Ascending aorta (tissue), 2 donors: Measurements from ENCODE around the gene HOXD8. TPM values are rescaled to one million over a fixed set of nuclear protein-coding genes. Genes with fewer than 3 reads are reported as not detected.

Experiments
- DNase-seq, 2 donors: peaks; one replicate each; pipeline ENCODE4 v3.0.0-alpha.2; 2019; ENCODE audit warnings: low spot score in 2 of 2
- H3K27ac ChIP-seq, 2 donors: fragments of 200-600 bp; sonication (generic); one replicate each; pipeline ENCODE4 v1.5.1; 2016 to 2017; ENCODE audit warnings: mild to moderate bottlenecking in 1 of 2
- H3K27me3 ChIP-seq: fragments of 200-600 bp; sonication (generic); one replicate; pipeline ENCODE4 v1.5.1; 2017
- H3K36me3 ChIP-seq, 2 donors: fragments of 200-600 bp; sonication (generic); one replicate each; pipeline ENCODE4 v1.5.1; 2016
- H3K4me1 ChIP-seq, 2 donors: fragments of 200-600 bp; sonication (generic); one replicate each; pipeline ENCODE4 v1.5.1; 2016 to 2017; ENCODE audit warnings: mild to moderate bottlenecking in 1 of 2
- H3K4me3 ChIP-seq, 2 donors: fragments of 200-600 bp; sonication (generic); one replicate each; pipeline ENCODE4 v1.5.1; 2016 to 2017; ENCODE audit warnings: mild to moderate bottlenecking in 1 of 2
- H3K9me3 ChIP-seq, 2 donors: fragments of 200-600 bp; sonication (generic); one replicate each; pipeline ENCODE4 v1.5.1; 2016
- intact Hi-C: fragments of 100-400 bp; cut with DNase I; formaldehyde crosslinking; loops from one replicate; pipeline ENCODE4 v1.15.1; 2023
- total RNA-seq: library from RNA; depleted of rRNA; stranded (reverse); fragments of >200 nt; gene quantifications from one replicate; pipeline ENCODE4 v1.1.0, GENCODE V29; 2016
- TF ChIP-seq, protein P1 (sequence below), 3 experiments: fragments of 200-600 bp in 2 of 3; fragments of 450-650 bp in 1 of 3; sonication (generic) in 2 of 3; IDR thresholded peaks; one replicate each; pipeline ENCODE4 v1.5.1; 2016 to 2019; ENCODE audit warnings: antibody characterized with exemption in 3 of 3, mild to moderate bottlenecking in 1 of 3, moderate library complexity in 1 of 3

The HOXD8 gene
- total RNA-seq, 1 donor from 2014 or later, result 19.8 TPM

DNA sequence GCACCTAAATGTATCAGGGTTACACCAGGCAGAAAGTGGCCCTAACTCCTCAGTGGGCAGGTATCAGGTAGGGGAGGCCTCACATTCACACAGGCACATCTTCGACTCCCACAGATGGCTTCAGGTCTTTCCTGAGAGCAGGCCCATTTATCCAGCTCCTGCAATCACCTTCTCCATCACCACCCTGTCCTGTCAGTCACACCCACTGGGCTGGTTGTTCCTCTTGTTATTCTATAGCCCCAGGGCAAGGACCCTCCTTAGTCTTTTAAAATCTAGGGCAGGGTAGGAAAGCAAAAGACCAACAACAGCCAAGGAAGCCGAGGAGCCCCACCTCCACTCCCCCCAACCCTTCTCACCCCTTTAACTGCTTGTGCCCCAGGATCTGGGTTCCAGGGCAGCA lies 12.8 kb downstream of the HOXD8 start:
- TF ChIP-seq, protein P1, sequence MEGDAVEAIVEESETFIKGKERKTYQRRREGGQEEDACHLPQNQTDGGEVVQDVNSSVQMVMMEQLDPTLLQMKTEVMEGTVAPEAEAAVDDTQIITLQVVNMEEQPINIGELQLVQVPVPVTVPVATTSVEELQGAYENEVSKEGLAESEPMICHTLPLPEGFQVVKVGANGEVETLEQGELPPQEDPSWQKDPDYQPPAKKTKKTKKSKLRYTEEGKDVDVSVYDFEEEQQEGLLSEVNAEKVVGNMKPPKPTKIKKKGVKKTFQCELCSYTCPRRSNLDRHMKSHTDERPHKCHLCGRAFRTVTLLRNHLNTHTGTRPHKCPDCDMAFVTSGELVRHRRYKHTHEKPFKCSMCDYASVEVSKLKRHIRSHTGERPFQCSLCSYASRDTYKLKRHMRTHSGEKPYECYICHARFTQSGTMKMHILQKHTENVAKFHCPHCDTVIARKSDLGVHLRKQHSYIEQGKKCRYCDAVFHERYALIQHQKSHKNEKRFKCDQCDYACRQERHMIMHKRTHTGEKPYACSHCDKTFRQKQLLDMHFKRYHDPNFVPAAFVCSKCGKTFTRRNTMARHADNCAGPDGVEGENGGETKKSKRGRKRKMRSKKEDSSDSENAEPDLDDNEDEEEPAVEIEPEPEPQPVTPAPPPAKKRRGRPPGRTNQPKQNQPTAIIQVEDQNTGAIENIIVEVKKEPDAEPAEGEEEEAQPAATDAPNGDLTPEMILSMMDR (IDR thresholded peaks at IDR 0.05), result no peak
- DNase-seq, result peak in 1 of 2 donors; percentile 34
- intact Hi-C loops, result loop anchor here (5.0 kb wide), 1 partner anchor 45 kb away; the partner anchor contains the start of gene HOXD1
- Histone ChIP-seq H3K4me3 (no peak overlapping the region), H3K4me1 (peaks cover 0 to 6% of the 10 kb centered on the region in 2 donors), H3K36me3 (peaks cover 0 to 3% of the 10 kb centered on the region in 2 donors), H3K9me3 (no peaks in the 10 kb centered on the region), H3K27me3 (no peaks in the 10 kb centered on the region), H3K27ac (no peak overlapping the region)

DNA sequence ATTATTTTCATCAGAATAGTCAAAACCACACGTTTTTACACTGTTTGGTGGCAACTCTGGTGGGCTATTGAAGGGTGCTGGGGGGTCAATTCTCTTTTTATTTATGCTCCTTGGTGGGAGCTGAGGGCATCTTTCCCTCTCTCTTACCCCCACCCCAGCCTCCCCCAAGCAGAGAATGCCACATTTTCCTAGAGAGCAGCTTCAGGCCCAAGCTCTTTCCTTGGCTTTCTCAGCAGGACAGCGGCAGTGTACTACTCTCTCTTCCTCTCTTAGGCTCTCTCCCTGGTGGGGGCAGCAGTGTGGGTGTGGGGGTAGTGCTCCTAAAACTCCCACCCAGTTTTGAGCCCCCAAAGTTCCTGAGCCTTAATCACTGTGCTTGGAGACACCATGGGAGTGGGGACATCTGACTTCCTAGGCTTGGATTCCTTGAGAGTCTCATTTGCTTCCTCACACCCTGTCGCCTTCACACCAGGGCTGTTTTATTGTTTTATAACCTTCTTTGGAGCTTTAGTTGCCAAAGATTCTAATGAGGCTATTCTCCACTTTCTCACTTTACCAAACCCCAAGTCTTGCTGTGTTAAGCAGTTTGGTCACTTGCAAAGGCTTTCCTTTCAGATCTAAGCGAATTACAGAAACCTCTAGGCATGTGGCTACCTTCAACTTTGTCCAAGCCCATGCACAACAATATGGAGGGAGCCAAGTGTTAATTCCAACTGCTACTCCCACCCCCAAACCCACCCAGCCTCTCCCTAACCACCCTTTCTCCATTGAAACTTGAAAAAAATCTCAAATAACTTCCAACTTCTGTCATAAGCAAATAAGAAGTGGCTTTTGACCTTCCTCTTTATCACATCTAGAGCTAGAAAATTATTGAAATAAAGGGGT lies 15.8 kb downstream of the HOXD8 start:
- Histone ChIP-seq H3K4me1 (peaks cover 0 to under 1% of the 10 kb centered on the region in 2 donors), H3K27ac (no peak overlapping the region), H3K4me3 (no peak overlapping the region), H3K27me3 (no peaks in the 10 kb centered on the region), H3K9me3 (no peaks in the 10 kb centered on the region), H3K36me3 (peaks cover 0 to 3% of the 10 kb centered on the region in 2 donors)
- TF ChIP-seq, protein P1 (IDR thresholded peaks at IDR 0.05), result no peak
- intact Hi-C loops, result no loop called here
- DNase-seq, result peak in 1 of 2 donors; percentile 28

DNA sequence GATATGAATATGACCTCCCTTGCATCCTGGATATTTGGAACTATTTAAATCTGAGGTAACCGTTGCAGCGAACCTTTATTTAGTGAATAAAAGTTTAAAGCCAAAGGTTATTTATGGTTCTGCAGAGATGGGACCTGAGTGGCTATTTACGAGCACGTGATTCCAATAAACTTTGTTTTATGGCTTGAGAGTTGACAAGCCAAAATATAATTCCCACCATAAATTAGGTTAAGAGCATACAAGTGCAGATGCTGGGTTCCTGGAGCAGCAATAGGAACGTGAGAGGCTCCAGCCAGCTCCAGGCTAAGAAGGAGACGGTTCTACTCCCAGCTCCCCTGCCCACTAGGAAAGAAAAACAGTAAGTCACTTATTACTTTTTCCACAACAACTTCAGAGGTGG lies 16.6 kb downstream of the HOXD8 start:
- H3K27me3 ChIP-seq, result no peaks in the 10 kb centered on the region
- DNase-seq, result no peak
- peaks cover 0 to 3% of the 10 kb centered on the region in 2 donors for H3K36me3 ChIP-seq
- no peak overlapping the region for H3K4me3 ChIP-seq
- H3K27ac ChIP-seq, result no peak overlapping the region
- H3K4me1 ChIP-seq, result no peaks in the 10 kb centered on the region
- no peaks in the 10 kb centered on the region for H3K9me3 ChIP-seq
- TF ChIP-seq, protein P1 (IDR thresholded peaks at IDR 0.05), result no peak
- intact Hi-C loops, result no loop called here

DNA sequence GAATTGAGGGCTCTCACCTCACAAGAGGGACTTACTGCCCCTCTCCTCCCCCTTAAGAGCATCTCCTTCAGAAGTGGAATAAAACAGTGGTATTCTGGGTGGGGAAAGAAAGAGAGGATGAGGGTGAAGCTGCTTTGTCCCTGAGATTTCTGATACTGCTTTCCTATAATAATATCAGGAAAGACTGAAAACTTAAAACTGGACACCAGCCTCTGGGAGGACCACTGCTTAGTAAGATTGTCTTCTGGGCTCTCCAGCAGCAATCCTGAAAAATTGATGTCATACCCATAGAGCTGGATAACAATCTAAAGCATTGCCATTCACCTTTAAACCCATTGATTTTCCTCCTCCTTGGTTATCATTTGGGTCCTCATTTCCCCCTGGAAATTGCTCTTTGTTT lies 17.1 kb downstream of the HOXD8 start:
- DNase-seq, result no peak
- intact Hi-C loops, result no loop called here
- Histone ChIP-seq H3K27me3 (no peaks in the 10 kb centered on the region), H3K4me3 (no peak overlapping the region), H3K9me3 (no peaks in the 10 kb centered on the region), H3K36me3 (peaks cover 0 to 3% of the 10 kb centered on the region in 2 donors), H3K27ac (no peak overlapping the region), H3K4me1 (no peaks in the 10 kb centered on the region)
- TF ChIP-seq, protein P1 (IDR thresholded peaks at IDR 0.05), result no peak

DNA sequence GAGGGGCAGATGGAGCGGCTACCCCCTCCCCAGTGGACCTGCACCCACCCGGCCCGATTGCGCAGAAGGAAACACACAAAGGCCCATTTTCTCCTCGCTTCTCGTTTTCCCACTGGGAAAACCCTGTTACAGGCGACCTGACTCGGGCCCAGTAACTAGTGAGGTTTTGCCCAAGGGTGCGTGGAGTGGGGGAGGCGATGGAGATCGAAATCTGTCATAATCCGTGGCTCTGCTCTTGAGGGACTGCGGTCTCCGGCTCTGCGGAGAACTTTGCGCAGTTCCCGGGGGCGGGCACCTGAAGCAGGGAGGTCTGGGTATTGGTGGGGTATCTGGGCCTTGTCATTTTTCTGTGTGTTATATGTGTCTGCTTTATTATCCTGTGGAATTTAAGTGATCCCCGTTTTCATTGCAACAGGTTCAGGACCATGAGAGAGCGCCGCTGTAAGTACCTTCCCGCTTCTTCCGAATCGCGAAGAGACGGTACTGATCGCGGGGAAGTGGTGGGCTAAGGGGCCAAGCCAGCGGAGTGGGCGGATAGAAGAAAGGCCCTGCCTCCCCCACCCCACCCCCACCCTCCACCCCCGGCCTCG lies 17.8 kb downstream of the HOXD8 start:
- TF ChIP-seq, protein P1 (IDR thresholded peaks at IDR 0.05), result no peak
- intact Hi-C loops, result no loop called here
- H3K4me1 ChIP-seq, result no peaks in the 10 kb centered on the region
- no peaks in the 10 kb centered on the region for H3K27me3 ChIP-seq
- DNase-seq, result peak in 1 of 2 donors; percentile 38
- H3K36me3 ChIP-seq, result peaks cover 0 to 3% of the 10 kb centered on the region in 2 donors
- no peaks in the 10 kb centered on the region for H3K9me3 ChIP-seq
- H3K4me3 ChIP-seq, result no peak overlapping the region
- no peak overlapping the region for H3K27ac ChIP-seq
